CD4-positive, alpha-beta T cell treated with Interferon alpha-2 for 1 hour (primary cell): Measurements from ENCODE around the gene HADHB.
"Not testable (repeated sequence)": the region's sequence is repeated elsewhere in the genome, so short reads cannot be mapped to it uniquely, and the experiment has no call there.

Experiments
- DNase-seq, 2 donors: peaks; one replicate each; pipeline ENCODE4 v3.0.0-alpha.2; 2020 to 2022

The HADHB gene

GRCh38 chr2:26331321-26331720, 86.6 kb downstream of the HADHB start:
- not testable (repeated sequence) for DNase-seq

GRCh38 chr2:26333293-26333692, 88.6 kb downstream of the HADHB start:
- no peak for DNase-seq

- no peak for DNase-seq
Observed at GRCh38 chr2:26335231-26335630, 90.5 kb downstream of the HADHB start.

- no peak for DNase-seq
Observed at GRCh38 chr2:26336719-26337118, 92.0 kb downstream of the HADHB start.

- no peak for DNase-seq
Observed at GRCh38 chr2:26337298-26337697, 92.6 kb downstream of the HADHB start.
